ENCODE data around the gene RANBP17.
"Not testable (repeated sequence)": the region's sequence is repeated elsewhere in the genome, so short reads cannot be mapped to it uniquely, and the experiment has no call there.

Gene RANBP17

GRCh38 chr5:170854566-170854965, 7.3 kb upstream of the RANBP17 start:
- DNase-seq (ENCODE audit: low spot score in 2 of 2) (no peak), ATAC-seq (no peak)
- Mint-ChIP-seq H3K36me3 (no peaks in the 10 kb centered on the region), H3K9me3 (no peaks in the 10 kb centered on the region), H3K27ac (no peak overlapping the region), H3K4me1 (no peaks in the 10 kb centered on the region), H3K4me3 (no peak overlapping the region)

GRCh38 chr5:170857066-170857465, 4.8 kb upstream of the RANBP17 start:
- H3K27ac Mint-ChIP-seq: no peak overlapping the region
- DNase-seq (ENCODE audit: low spot score in 2 of 2): no peak
- H3K36me3 Mint-ChIP-seq: no peaks in the 10 kb centered on the region
- H3K4me3 Mint-ChIP-seq: no peak overlapping the region
- ATAC-seq: no peak
- peaks cover 5% of the 10 kb centered on the region for H3K4me1 Mint-ChIP-seq
- peaks cover 14% of the 10 kb centered on the region for H3K9me3 Mint-ChIP-seq

GRCh38 chr5:170860415-170860814, 1.4 kb upstream of the RANBP17 start:
- peaks cover 5% of the 10 kb centered on the region for H3K4me1 Mint-ChIP-seq
- H3K9me3 Mint-ChIP-seq: peaks cover 14% of the 10 kb centered on the region
- DNase-seq (ENCODE audit: low spot score in 2 of 2) (no peak), ATAC-seq (no peak)
- H3K4me3 Mint-ChIP-seq: no peak overlapping the region
- H3K27ac Mint-ChIP-seq: no peak overlapping the region
- H3K36me3 Mint-ChIP-seq: no peaks in the 10 kb centered on the region

- Mint-ChIP-seq H3K27ac (no peak overlapping the region), H3K4me1 (peaks cover 5% of the 10 kb centered on the region), H3K4me3 (no peak overlapping the region), H3K9me3 (peaks cover 14% of the 10 kb centered on the region), H3K36me3 (no peaks in the 10 kb centered on the region)
- ATAC-seq (no peak), DNase-seq (ENCODE audit: low spot score in 2 of 2) (no peak)
Measured at GRCh38 chr5:170860818-170861666, 776 bp upstream of the RANBP17 start.

GRCh38 chr5:170861667-170861916, 226 bp upstream of the RANBP17 start:
- ATAC-seq (no peak), DNase-seq (ENCODE audit: low spot score in 2 of 2) (no peak)
- Mint-ChIP-seq H3K27ac (no peak overlapping the region), H3K9me3 (peaks cover 14% of the 10 kb centered on the region), H3K4me3 (no peak overlapping the region), H3K36me3 (no peaks in the 10 kb centered on the region), H3K4me1 (peaks cover 5% of the 10 kb centered on the region)

- H3K27ac Mint-ChIP-seq: no peak overlapping the region
- H3K4me1 Mint-ChIP-seq: peaks cover 5% of the 10 kb centered on the region
- H3K4me3 Mint-ChIP-seq: no peak overlapping the region
- no peaks in the 10 kb centered on the region for H3K36me3 Mint-ChIP-seq
- DNase-seq (ENCODE audit: low spot score in 2 of 2) (no peak), ATAC-seq (no peak)
- H3K9me3 Mint-ChIP-seq: peaks cover 14% of the 10 kb centered on the region
Measured at GRCh38 chr5:170863646-170864045, 1.8 kb downstream of the RANBP17 start.

GRCh38 chr5:170865622-170866021, 3.8 kb downstream of the RANBP17 start:
- Mint-ChIP-seq H3K27ac (no peak overlapping the region), H3K4me3 (no peak overlapping the region), H3K4me1 (peaks cover 5% of the 10 kb centered on the region), H3K9me3 (peaks cover 9% of the 10 kb centered on the region), H3K36me3 (no peaks in the 10 kb centered on the region)
- DNase-seq (ENCODE audit: low spot score in 2 of 2): no peak
- no peak for ATAC-seq

- H3K4me3 Mint-ChIP-seq: no peak overlapping the region
- DNase-seq (ENCODE audit: low spot score in 2 of 2) (no peak), ATAC-seq (no peak)
- no peaks in the 10 kb centered on the region for H3K36me3 Mint-ChIP-seq
- no peaks in the 10 kb centered on the region for H3K4me1 Mint-ChIP-seq
- H3K27ac Mint-ChIP-seq: no peak overlapping the region
- H3K9me3 Mint-ChIP-seq: no peaks in the 10 kb centered on the region
Measured at GRCh38 chr5:170867825-170868224, 6.0 kb downstream of the RANBP17 start.

- not testable (repeated sequence) for H3K36me3 Mint-ChIP-seq, H3K4me1 Mint-ChIP-seq
Measured at GRCh38 chr5:170870390-170870789, 8.6 kb downstream of the RANBP17 start.

GRCh38 chr5:170874017-170874416, 12.2 kb downstream of the RANBP17 start:
- no peak overlapping the region for H3K4me3 Mint-ChIP-seq
- H3K9me3 Mint-ChIP-seq: peaks cover 8% of the 10 kb centered on the region
- ATAC-seq: no peak

More at GRCh38 chr5:170870390-170870789, 8.6 kb downstream of the RANBP17 start:
- not testable (repeated sequence) for H3K27ac Mint-ChIP-seq; ATAC-seq; DNase-seq (ENCODE audit: low spot score in 2 of 2); H3K9me3 Mint-ChIP-seq; H3K4me3 Mint-ChIP-seq

GRCh38 chr5:170875811-170876210, 14.0 kb downstream of the RANBP17 start:
- peaks cover 8% of the 10 kb centered on the region for H3K9me3 Mint-ChIP-seq
- ATAC-seq: no peak
- H3K4me1 Mint-ChIP-seq: no peaks in the 10 kb centered on the region
- no peaks in the 10 kb centered on the region for H3K36me3 Mint-ChIP-seq
- H3K4me3 Mint-ChIP-seq: no peak overlapping the region
- H3K27ac Mint-ChIP-seq: no peak overlapping the region
- DNase-seq (ENCODE audit: low spot score in 2 of 2): no peak

More at GRCh38 chr5:170874017-170874416, 12.2 kb downstream of the RANBP17 start:
- Mint-ChIP-seq H3K36me3 (no peaks in the 10 kb centered on the region), H3K27ac (no peak overlapping the region), H3K4me1 (no peaks in the 10 kb centered on the region)
- DNase-seq (ENCODE audit: low spot score in 2 of 2): no peak

GRCh38 chr5:170880084-170880483, 18.3 kb downstream of the RANBP17 start:
- Mint-ChIP-seq H3K4me1 (no peaks in the 10 kb centered on the region), H3K36me3 (no peaks in the 10 kb centered on the region), H3K9me3 (peaks cover 4% of the 10 kb centered on the region), H3K4me3 (no peak overlapping the region), H3K27ac (no peak overlapping the region)
- ATAC-seq (no peak), DNase-seq (ENCODE audit: low spot score in 2 of 2) (no peak)

GRCh38 chr5:170882345-170882744, 20.5 kb downstream of the RANBP17 start:
- Mint-ChIP-seq H3K4me3 (no peak overlapping the region), H3K4me1 (no peaks in the 10 kb centered on the region), H3K36me3 (no peaks in the 10 kb centered on the region), H3K9me3 (no peaks in the 10 kb centered on the region), H3K27ac (no peak overlapping the region)
- no peak for DNase-seq (ENCODE audit: low spot score in 2 of 2)
- ATAC-seq: no peak

GRCh38 chr5:170885256-170885655, 23.4 kb downstream of the RANBP17 start:
- H3K4me1 Mint-ChIP-seq: no peaks in the 10 kb centered on the region
- no peaks in the 10 kb centered on the region for H3K9me3 Mint-ChIP-seq
- no peak for ATAC-seq
- DNase-seq (ENCODE audit: low spot score in 2 of 2): no peak
- H3K4me3 Mint-ChIP-seq: no peak overlapping the region
- no peaks in the 10 kb centered on the region for H3K36me3 Mint-ChIP-seq
- H3K27ac Mint-ChIP-seq: no peak overlapping the region

- no peaks in the 10 kb centered on the region for H3K4me1 Mint-ChIP-seq
- no peak overlapping the region for H3K4me3 Mint-ChIP-seq
- H3K27ac Mint-ChIP-seq: no peak overlapping the region
- no peak for DNase-seq (ENCODE audit: low spot score in 2 of 2)
- no peaks in the 10 kb centered on the region for H3K9me3 Mint-ChIP-seq
- H3K36me3 Mint-ChIP-seq: no peaks in the 10 kb centered on the region
- ATAC-seq: no peak
Measured at GRCh38 chr5:170885809-170886208, 24.0 kb downstream of the RANBP17 start.

GRCh38 chr5:170886210-170886894, 24.5 kb downstream of the RANBP17 start:
- DNase-seq (ENCODE audit: low spot score in 2 of 2): no peak
- Mint-ChIP-seq H3K9me3 (no peaks in the 10 kb centered on the region), H3K4me3 (no peak overlapping the region), H3K36me3 (no peaks in the 10 kb centered on the region), H3K4me1 (no peaks in the 10 kb centered on the region), H3K27ac (no peak overlapping the region)
- no peak for ATAC-seq
